SJSA1 (cell line): ENCODE data around the gene KCNG1. TPM values are rescaled to one million over a fixed set of nuclear protein-coding genes. Genes with fewer than 3 reads are reported as not detected.

Experiments used
- DNase-seq, 2 experiments: peaks; one replicate each; pipeline ENCODE4 v3.0.0-alpha.2; 2015 to 2020; ENCODE audit warnings: low spot score in 2 of 2, low read depth in 1 of 2
- H3K27ac ChIP-seq: fragments of 250-450 bp; sonication (Bioruptor Pico); 2 replicates; pipeline ENCODE4 v1.5.1; 2020; ENCODE audit warnings: mild to moderate bottlenecking, moderate library complexity
- H3K27me3 ChIP-seq: fragments of 250-450 bp; sonication (Bioruptor Pico); replicated peaks from 2 replicates; pipeline ENCODE4 v1.5.1; 2020; ENCODE audit warnings: mild to moderate bottlenecking, moderate library complexity
- H3K36me3 ChIP-seq: fragments of 250-450 bp; sonication (Bioruptor Pico); 2 replicates; pipeline ENCODE4 v1.5.1; 2020; ENCODE audit warnings: mild to moderate bottlenecking
- H3K4me1 ChIP-seq: fragments of 250-450 bp; sonication (Bioruptor Pico); replicated peaks from 2 replicates; pipeline ENCODE4 v1.6.1; 2021; ENCODE audit warnings: mild to moderate bottlenecking
- H3K4me3 ChIP-seq: fragments of 250-450 bp; sonication (Bioruptor Pico); 2 replicates; pipeline ENCODE4 v1.5.1; 2020; ENCODE audit warnings: mild to moderate bottlenecking
- H3K9me3 ChIP-seq: fragments of 250-450 bp; sonication (Bioruptor Pico); replicated peaks from 2 replicates; pipeline ENCODE4 v1.5.1; 2020; ENCODE audit warnings: mild to moderate bottlenecking
- total RNA-seq: library from RNA; depleted of rRNA; stranded (reverse); fragments of >200 nt; shearing (Covaris generic); gene quantifications from 2 replicates; pipeline ENCODE4 v1.2.3, GENCODE V29; 2014

Gene KCNG1
- total RNA-seq, 1 experiment from 2014 or later = 31.0 TPM

DNA sequence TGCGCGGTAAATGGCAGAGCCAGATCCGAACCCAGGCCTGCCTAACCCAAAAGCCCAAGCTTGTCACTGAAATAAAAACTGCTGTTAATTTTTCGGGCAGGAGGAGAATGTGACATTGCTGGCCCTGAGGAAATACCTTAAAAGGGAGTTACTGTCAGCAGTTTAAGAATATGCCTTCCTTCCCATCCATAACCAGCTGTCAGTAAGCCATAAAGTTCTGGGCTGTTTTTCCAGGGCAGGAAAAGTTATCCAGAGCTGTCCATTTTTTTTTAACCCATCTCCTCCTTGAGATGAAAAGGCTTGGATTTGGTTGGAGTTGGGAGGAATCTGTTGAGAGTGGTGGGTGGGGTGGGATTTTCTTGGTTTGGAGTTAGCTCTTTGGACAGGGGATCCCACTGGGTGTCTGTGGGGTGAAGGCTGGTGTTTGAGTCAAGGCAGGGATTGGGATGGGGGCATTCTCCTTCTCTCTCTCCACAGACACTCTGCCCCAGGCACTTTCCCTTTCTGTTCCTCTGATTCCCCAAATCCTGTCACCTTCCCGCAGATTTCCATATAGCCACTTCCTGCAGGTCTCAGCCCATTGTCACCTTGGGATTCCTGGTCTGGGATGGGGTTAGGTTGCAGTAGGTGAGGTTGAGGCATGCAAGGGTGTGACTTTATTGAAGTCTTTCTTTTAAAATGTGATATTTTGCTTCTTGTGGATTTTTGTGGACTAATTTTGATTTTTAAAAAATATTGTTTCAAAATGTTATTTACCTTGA is 4.3 kb upstream of the KCNG1 start:
- Histone ChIP-seq H3K27me3 (peaks cover 4% of the 10 kb centered on the region), H3K4me1 (peaks cover 12% of the 10 kb centered on the region), H3K9me3 (peaks cover 4% of the 10 kb centered on the region), H3K4me3 (no peak overlapping the region), H3K36me3 (no peaks in the 10 kb centered on the region; the same call in 1 of the 2 replicates), H3K27ac (no peak overlapping the region)
- no peak for DNase-seq

DNA sequence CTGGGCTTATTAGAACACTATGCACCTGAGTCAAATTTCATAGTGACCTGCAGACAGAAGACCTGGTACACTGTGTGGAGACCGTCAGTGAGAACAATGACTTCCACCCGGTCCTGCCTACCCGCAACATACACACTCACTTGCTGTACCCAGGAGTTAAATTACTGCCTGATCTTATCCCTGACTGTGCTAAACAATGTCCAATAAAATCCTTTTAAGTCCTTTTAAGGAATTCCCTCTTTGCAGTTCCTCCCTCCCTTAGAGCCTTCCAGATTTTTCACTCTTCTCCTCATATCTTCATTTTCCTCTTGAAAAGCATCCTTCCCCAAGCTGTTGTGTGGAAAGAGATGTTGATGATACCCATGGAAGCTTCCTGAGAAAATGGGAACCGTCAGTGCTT is 3.4 kb upstream of the KCNG1 start:
- Histone ChIP-seq H3K4me3 (no peak overlapping the region), H3K27me3 (peaks cover 4% of the 10 kb centered on the region), H3K9me3 (peaks cover 4% of the 10 kb centered on the region), H3K27ac (no peak overlapping the region), H3K36me3 (no peaks in the 10 kb centered on the region; the same call in 1 of the 2 replicates), H3K4me1 (peaks cover 17% of the 10 kb centered on the region)
- no peak for DNase-seq

DNA sequence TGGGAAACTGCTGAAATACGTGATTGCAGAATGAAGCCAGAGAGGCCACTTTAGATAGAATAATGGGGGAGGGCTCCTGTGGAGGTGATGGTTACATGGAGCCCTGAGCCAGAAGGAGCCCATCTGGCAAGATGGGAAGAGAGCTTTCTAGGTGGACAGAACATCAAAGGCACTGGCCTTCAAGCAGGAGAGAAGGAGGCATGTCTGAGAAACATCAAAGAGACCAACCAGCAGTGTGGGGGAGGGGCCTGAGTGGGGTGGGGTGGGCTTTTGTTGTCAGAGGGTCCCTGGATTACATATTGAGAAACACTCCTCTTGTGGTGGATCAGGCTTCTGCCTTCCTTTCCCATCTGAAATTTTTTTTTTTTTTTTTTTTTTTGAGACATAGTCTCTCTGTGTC is 1.9 kb upstream of the KCNG1 start:
- H3K36me3 ChIP-seq = no peaks in the 10 kb centered on the region; the same call in 1 of the 2 replicates
- DNase-seq = no peak
- no peak overlapping the region for H3K4me3 ChIP-seq
- no peak overlapping the region for H3K27ac ChIP-seq
- peaks cover 4% of the 10 kb centered on the region for H3K9me3 ChIP-seq
- H3K4me1 ChIP-seq = peaks cover 17% of the 10 kb centered on the region
- H3K27me3 ChIP-seq = peaks cover under 1% of the 10 kb centered on the region

DNA sequence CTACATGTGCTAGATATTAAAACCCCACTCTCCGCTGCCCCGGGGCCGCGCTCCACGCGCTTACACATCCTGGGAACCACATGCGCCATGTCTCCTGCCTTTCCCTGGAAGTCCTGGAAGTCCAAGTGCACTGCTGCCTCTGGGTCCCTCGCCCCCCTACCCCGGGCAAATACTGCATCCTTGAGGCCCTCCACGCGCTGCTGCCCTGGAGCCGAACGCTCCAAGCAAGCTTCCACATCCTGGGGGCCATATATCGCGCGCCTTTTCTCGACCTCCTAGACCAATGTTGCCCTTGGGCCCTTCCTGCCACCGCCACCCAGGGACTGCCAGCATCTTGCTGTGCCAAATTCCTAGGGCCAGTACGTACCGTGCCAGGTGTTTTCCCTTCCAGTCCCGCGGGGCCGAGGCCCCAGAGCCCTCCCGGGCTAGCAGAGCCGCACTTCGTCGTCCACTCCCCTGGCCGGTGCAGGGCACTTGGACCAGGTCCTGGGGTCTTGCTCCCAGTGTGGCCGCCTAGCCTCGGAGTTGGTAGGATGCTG is 779 bp upstream of the KCNG1 start:
- no peak overlapping the region for H3K27ac ChIP-seq
- H3K4me3 ChIP-seq = peak overlapping the region; percentile 71
- DNase-seq = no peak
- H3K36me3 ChIP-seq = no peaks in the 10 kb centered on the region; the same call in 1 of the 2 replicates
- H3K27me3 ChIP-seq = no peaks in the 10 kb centered on the region; the same call in none of the 2 replicates
- peaks cover 4% of the 10 kb centered on the region for H3K9me3 ChIP-seq
- H3K4me1 ChIP-seq = peaks cover 17% of the 10 kb centered on the region

DNA sequence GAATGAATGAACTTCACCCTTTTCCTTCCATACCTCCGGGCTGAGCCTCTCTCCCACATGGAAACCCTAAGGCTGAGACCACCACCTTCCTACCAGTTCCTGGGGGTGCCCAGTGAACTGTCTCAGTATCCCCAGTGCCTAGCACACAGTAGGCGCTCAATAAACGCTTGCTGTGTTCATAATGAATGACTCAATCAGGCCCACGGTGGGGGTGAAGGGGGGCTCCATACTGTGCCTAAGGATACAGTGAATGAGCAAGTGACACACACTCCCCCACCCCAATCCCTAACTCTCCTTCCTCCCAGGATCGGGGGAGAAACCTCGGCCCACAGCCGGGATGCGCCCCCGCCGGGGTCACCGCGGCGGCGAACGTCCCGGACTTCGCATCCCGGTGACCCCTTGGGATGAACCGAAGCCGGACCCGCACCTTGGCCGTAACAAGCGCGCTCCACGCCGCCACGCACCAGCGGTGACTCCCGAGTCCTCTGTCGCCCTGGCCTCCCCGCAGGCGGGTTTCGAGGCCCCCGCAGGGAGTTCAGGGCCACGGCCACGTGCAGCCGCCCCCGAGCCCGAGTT is 592 bp downstream of the KCNG1 start:
- H3K4me3 ChIP-seq = peak overlapping the region; percentile 71
- H3K27ac ChIP-seq = 0 out of 2 replicates have a peak overlapping the region, but pooled peaks have one; percentile 13
- no peaks in the 10 kb centered on the region; the same call in 1 of the 2 replicates for H3K36me3 ChIP-seq

DNA sequence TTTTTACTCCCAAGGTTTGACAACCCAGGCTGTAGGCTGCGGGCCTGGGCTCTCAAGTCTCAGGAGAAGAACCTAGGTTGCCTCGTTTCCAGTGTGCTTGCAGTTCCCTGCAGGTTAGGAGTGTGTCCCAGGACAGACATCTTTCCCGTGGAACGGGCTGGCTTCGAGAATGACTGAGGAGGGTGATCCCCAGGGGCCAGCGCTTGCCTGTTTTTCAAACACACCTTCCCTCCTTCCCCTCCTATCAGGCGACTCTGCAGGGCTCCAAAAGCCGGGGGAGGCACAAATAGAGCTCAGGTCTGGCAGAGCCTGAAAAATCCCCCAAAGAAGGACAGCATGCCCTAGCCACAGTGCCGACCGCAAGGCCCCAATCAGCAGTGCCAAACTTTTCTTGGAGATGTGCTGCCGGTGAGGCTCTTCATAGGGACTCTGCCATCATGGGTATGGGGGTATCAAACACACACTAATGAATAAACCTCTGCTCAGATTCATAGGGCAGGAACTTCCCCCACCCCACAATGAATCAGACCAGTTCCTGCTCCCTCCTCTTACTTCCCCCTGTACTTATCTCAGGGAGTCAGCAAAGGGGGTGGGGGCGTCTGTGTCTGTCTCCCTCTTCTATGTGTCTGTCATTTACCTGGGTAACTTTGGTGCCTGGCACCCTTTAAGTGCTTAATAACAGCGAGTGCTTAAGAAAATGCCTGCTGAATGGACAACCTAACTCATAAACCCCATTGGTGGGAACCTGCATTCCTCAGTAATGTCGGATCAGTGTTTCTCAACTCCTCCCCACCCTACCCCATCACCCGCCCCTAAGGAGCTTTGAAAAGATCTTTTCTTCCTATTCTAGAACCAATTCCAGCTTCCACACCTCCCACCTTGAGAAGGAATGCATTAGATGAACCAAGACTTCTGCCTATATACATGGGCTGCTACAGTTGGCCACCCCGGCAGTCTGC is 1.6 kb downstream of the KCNG1 start:
- Histone ChIP-seq H3K9me3 (peaks cover 4% of the 10 kb centered on the region), H3K36me3 (no peaks in the 10 kb centered on the region; the same call in 1 of the 2 replicates), H3K27me3 (no peaks in the 10 kb centered on the region), H3K27ac (no peak overlapping the region), H3K4me1 (peaks cover 17% of the 10 kb centered on the region), H3K4me3 (no peak overlapping the region)
- DNase-seq = no peak

More for the DNA sequence above, 592 bp downstream of the KCNG1 start:
- peaks cover 17% of the 10 kb centered on the region for H3K4me1 ChIP-seq
- no peaks in the 10 kb centered on the region; the same call in 1 of the 2 replicates for H3K27me3 ChIP-seq
- DNase-seq = peak in 1 of 2 experiments; percentile 4
- H3K9me3 ChIP-seq = peaks cover 4% of the 10 kb centered on the region

DNA sequence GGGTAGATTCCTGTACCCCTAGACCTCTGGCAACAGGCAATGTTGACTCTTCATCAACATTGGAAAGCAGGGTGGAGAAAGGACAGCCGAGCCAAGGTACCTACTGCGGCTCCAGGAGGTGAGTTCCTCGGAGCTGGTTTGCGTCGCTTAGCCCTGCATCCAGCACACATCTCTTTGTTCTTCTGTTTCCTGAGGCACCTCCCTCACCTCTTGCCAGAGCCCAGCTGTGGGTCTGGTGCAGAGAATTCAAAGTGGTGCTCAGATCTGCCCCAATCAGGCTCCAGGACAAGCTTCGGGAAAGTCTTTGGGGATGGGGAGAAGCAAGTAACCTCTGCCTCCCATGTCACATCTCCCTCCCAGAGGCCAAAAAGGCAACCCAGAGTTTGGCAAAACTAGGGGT is 2.2 kb downstream of the KCNG1 start:
- no peak overlapping the region for H3K27ac ChIP-seq
- H3K9me3 ChIP-seq = peaks cover 4% of the 10 kb centered on the region
- no peak for DNase-seq
- no peak overlapping the region for H3K4me3 ChIP-seq
- H3K4me1 ChIP-seq = peaks cover 17% of the 10 kb centered on the region
- H3K36me3 ChIP-seq = no peaks in the 10 kb centered on the region; the same call in 1 of the 2 replicates
- no peaks in the 10 kb centered on the region for H3K27me3 ChIP-seq

DNA sequence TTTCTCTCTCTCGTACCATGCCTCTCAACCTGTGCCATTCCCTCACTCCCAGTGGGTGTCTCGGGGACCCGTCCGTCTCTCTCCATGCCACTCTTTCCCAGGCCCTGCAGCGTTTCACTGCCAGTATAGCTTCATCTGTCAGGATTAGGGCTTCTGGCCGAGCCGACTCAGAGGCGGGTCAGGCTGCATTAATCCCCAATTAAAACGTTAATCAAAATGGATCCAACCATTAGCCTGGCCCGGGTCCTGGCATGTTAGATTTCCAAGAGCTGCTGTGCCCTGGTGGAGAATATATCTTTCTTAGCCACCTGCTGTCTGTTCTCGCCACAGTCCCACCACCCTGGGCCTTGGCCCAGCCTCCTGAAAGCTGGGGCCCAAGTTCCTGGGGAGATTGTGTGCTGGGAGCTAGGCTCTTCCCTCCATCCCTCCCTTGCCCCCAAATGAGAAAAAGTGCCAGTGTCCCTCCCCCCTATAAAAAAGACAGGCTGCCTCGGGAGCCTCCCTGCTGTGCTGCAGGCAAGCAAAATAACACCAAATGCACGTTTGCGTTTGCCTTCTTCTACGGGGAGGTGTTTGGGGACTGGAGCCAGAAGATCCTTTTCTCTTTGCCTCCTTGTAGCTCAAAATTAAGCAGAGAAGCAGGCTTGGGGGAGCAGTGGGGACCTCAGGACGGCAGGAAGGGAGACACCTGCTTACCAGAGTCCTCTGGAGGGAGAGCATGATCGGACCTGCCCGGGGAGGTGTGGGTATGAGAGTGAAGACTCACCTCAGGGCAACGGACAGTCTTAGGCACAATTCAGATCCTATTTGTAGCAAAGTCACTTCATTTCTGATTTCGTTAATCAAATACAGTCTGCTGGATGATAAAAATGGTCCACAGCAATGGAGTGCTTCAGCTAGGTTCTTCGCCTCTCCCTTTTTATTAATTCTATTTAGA is 3.0 kb downstream of the KCNG1 start:
- no peak for DNase-seq
- no peaks in the 10 kb centered on the region; the same call in 1 of the 2 replicates for H3K36me3 ChIP-seq
- no peaks in the 10 kb centered on the region for H3K27me3 ChIP-seq
- no peak overlapping the region for H3K27ac ChIP-seq
- H3K4me3 ChIP-seq = no peak overlapping the region
- peaks cover 17% of the 10 kb centered on the region for H3K4me1 ChIP-seq
- peaks cover 4% of the 10 kb centered on the region for H3K9me3 ChIP-seq

DNA sequence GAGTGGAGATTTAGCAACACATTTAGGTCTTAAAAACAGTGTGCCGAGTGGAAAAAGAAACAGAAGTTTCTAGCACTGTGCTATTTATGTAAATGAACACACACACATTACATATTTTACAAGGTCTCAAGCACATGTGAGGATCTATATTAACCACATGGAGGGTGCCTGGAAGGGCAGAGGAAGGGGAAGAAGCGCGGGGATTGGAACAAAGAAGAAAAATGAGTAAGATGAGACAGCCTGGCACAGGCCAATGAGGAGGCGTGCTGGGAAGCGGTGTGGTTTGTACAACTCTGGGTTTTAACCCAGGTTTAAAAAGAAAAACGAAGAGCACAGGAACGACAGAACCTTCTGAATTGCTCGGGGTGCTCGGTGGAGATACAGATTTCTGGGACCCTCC is 5.7 kb downstream of the KCNG1 start:
- no peak overlapping the region for H3K4me3 ChIP-seq
- no peaks in the 10 kb centered on the region for H3K9me3 ChIP-seq
- no peak overlapping the region for H3K27ac ChIP-seq
- no peak for DNase-seq
- no peaks in the 10 kb centered on the region; the same call in 1 of the 2 replicates for H3K36me3 ChIP-seq
- H3K27me3 ChIP-seq = no peaks in the 10 kb centered on the region
- peaks cover 5% of the 10 kb centered on the region for H3K4me1 ChIP-seq

DNA sequence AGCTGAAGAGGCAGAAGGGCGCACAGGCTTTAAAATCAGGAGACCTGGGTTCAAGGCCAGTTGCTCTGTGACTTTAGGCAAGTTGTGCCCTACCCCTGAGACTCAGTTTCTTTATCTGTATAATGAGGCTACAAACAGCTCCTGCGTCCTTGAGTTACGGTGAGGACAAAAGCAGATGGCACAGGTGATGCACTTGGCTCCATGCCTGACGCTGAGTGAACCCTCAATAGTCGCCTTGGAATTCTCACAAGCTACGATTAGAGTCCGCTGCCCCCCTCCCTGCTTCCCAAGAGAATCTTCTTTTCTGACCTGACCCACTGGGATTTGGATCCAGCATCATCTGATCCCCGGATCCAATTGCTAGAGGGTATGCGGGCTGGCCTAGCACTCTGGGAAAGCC is 6.4 kb downstream of the KCNG1 start:
- Histone ChIP-seq H3K36me3 (no peaks in the 10 kb centered on the region; the same call in 1 of the 2 replicates), H3K4me1 (no peaks in the 10 kb centered on the region), H3K27me3 (no peaks in the 10 kb centered on the region), H3K9me3 (no peaks in the 10 kb centered on the region), H3K4me3 (no peak overlapping the region), H3K27ac (no peak overlapping the region)
- no peak for DNase-seq

DNA sequence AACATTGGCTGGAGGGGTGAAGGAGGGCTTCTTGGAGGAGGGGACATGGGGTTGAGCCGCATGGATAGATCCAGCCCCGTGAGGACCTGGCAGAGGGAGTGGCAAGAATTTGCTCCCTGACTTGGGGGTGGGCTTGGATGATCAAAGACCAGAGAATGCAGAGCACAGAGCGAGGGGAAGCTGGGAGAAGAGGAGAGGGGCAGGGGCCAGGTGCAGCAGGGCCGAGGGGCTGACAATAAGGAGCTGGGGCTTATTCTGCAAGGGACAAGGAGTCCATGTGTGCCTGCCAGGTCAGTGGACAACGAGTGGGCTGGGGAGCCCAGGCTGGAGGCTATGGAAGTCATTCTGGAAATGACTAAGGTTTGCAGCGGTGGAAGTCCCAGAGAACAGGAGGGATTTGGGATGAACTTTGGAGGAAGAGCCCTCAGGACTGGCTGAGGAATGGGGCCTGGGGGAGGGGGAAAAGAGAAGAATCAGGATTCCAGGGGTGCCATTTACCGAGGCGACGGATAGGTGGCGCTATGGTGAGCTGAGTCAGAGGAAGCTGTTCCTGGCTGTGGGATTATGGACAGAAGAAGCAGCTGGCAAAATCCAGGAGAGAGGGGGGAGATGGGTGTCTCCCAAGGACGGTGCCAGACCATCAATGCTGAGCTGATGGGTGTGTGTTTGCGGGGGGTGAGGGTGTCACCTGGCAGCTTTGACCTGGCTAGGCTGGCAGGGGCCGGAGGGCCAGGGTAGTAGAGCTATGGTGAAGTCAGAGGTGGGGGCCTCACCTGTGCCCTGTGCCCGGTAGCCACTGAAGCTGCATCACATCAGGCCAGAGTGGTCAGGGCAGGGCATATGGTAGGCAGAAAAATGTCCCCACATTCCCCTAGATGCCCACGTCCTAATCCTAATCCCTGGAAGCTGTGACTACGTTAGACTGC is 7.8 kb downstream of the KCNG1 start:
- H3K27me3 ChIP-seq = no peaks in the 10 kb centered on the region
- no peaks in the 10 kb centered on the region for H3K4me1 ChIP-seq
- H3K36me3 ChIP-seq = no peaks in the 10 kb centered on the region; the same call in 1 of the 2 replicates
- H3K27ac ChIP-seq = no peak overlapping the region
- H3K4me3 ChIP-seq = no peak overlapping the region
- peak; percentile 61 to 71 for DNase-seq
- H3K9me3 ChIP-seq = no peaks in the 10 kb centered on the region
